GM19238 (cell line): ENCODE data around the gene MSLN.
A peak's percentile ranks its signal among the peaks of the same experiment; 100 is the strongest.

Experiments
- DNase-seq: peaks from one replicate; pipeline ENCODE4 v3.0.0; 2011; ENCODE audit warnings: low spot score; ENCODE audit not compliant: insufficient read length

Gene MSLN

GRCh38 chr16:722835-723633 lies 37.5 kb upstream of the MSLN start:
- no peak for DNase-seq

- no peak for DNase-seq
Observed at GRCh38 chr16:723695-724094, 36.8 kb upstream of the MSLN start.

- DNase-seq, result no peak
Observed at GRCh38 chr16:724188-725040, 36.1 kb upstream of the MSLN start.

- DNase-seq, result no peak
Observed at GRCh38 chr16:725041-725376, 35.5 kb upstream of the MSLN start.

GRCh38 chr16:725463-726187 lies 34.9 kb upstream of the MSLN start:
- DNase-seq, result no peak

GRCh38 chr16:726188-726437 lies 34.4 kb upstream of the MSLN start:
- DNase-seq, result no peak

GRCh38 chr16:726438-727290 lies 33.9 kb upstream of the MSLN start, which contains the start of the genes CCDC78 and HAGHL:
CCDC78 (minus strand) TSS chr16:726443; CDS start chr16:726367, 76 bp downstream.
HAGHL (plus strand) TSS chr16:727106; CDS start chr16:727510, 404 bp downstream.
- peak; percentile 88 for DNase-seq

- DNase-seq, result peak; percentile 54
Observed at GRCh38 chr16:727291-727977, 33.1 kb upstream of the MSLN start.

- peak; percentile 88 for DNase-seq
Observed at GRCh38 chr16:728131-728889, 32.2 kb upstream of the MSLN start.

- DNase-seq, result no peak
Observed at GRCh38 chr16:728890-729744, 31.4 kb upstream of the MSLN start.

- no peak for DNase-seq
Observed at GRCh38 chr16:729768-730665, 30.5 kb upstream of the MSLN start.

- no peak for DNase-seq
Observed at GRCh38 chr16:730666-731509, 29.6 kb upstream of the MSLN start.

GRCh38 chr16:732332-732731 lies 28.2 kb upstream of the MSLN start:
- DNase-seq, result no peak

GRCh38 chr16:732936-733335 lies 27.6 kb upstream of the MSLN start:
- DNase-seq, result peak; percentile 0

GRCh38 chr16:733382-734207 lies 26.9 kb upstream of the MSLN start:
- no peak for DNase-seq
